Measurements from ENCODE around the gene TRAPPC2B.

TRAPPC2B gene

DNA sequence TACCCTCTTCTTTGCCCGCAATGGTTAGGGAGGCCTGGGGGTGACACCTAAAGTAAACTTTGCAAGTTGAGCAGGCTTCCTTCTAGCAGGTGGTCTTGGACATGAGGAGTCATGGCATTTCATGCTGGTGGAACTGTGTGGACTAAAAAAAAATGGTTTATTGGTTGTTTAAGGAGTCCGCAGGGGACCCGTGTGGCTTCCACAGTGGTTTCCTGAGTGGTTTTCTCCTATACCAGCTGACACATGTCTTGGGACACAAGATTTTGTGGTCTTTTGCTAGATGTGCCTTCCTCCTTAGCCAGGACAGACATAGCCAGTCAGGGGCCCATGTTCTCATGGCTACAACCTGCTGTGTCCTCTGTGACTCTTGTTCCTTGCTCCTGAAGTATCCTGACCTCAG lies 41.6 kb upstream of the TRAPPC2B start:
- TF ChIP-seq, protein P1, sequence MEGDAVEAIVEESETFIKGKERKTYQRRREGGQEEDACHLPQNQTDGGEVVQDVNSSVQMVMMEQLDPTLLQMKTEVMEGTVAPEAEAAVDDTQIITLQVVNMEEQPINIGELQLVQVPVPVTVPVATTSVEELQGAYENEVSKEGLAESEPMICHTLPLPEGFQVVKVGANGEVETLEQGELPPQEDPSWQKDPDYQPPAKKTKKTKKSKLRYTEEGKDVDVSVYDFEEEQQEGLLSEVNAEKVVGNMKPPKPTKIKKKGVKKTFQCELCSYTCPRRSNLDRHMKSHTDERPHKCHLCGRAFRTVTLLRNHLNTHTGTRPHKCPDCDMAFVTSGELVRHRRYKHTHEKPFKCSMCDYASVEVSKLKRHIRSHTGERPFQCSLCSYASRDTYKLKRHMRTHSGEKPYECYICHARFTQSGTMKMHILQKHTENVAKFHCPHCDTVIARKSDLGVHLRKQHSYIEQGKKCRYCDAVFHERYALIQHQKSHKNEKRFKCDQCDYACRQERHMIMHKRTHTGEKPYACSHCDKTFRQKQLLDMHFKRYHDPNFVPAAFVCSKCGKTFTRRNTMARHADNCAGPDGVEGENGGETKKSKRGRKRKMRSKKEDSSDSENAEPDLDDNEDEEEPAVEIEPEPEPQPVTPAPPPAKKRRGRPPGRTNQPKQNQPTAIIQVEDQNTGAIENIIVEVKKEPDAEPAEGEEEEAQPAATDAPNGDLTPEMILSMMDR (IDR thresholded peaks at IDR 0.05) = no peak
- TF ChIP-seq ZFX (IDR thresholded peaks at IDR 0.05; ENCODE audit: borderline replicate concordance) = no peak
- H3K27ac ChIP-seq = no peak overlapping the region

DNA sequence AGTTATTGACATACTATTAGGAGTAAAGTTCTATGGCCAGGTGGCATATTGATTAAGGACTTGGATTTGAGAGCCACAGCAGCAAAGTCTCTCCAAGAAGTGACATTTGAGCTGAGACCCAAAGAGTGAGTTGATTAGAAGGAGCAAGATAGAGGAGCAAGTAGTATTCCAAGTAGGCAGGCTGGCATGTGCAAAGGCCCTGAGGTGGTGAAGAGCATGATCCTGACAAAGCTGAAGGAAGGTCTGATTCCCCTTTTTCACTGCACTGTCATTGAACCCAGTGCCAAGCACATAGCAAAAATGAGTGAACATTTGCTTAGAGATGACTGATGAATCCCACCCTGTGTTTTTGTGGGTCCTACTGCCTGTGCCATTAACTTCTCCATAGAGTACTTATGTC lies 38.4 kb upstream of the TRAPPC2B start:
- no peak overlapping the region for H3K27ac ChIP-seq
- TF ChIP-seq, protein P1 (IDR thresholded peaks at IDR 0.05) = no peak
- no peak for TF ChIP-seq ZFX (IDR thresholded peaks at IDR 0.05; ENCODE audit: borderline replicate concordance)

DNA sequence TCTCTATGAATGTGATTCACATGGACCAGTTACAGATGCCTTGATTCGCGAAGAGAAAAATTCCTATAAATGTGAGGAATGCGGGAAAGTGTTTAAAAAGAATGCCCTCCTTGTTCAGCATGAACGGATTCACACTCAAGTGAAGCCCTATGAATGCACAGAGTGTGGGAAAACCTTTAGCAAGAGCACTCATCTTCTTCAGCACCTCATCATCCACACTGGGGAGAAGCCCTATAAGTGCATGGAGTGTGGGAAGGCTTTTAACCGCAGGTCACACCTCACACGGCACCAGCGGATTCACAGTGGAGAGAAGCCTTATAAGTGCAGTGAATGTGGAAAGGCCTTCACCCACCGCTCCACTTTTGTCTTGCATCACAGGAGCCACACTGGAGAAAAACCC lies 35.4 kb upstream of the TRAPPC2B start:
- TF ChIP-seq, protein P1 (IDR thresholded peaks at IDR 0.05) = no peak
- no peak for TF ChIP-seq ZFX (IDR thresholded peaks at IDR 0.05; ENCODE audit: borderline replicate concordance)
- no peak overlapping the region for H3K27ac ChIP-seq

DNA sequence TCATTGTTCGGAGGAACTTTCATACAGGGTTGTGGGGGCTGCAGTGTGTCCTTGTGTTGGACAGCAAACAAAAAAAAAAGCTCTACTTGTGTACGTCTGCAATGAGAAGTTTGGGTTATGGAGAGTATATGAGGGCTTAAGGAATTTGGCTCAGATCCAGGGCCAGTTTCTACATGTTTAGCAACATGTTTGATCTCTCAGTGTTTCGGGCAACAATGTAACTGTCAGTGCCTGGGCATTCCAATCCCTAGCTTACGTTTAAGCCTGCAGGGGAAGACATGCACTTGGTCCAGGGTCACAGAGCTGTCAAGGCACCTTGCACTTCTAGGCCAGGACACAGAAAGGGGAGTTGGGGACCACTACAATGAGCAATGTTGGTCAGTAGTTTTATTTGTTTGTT lies 29.2 kb upstream of the TRAPPC2B start:
- no peak for TF ChIP-seq ZFX (IDR thresholded peaks at IDR 0.05; ENCODE audit: borderline replicate concordance)
- TF ChIP-seq, protein P1 (IDR thresholded peaks at IDR 0.05) = no peak
- no peak overlapping the region for H3K27ac ChIP-seq

DNA sequence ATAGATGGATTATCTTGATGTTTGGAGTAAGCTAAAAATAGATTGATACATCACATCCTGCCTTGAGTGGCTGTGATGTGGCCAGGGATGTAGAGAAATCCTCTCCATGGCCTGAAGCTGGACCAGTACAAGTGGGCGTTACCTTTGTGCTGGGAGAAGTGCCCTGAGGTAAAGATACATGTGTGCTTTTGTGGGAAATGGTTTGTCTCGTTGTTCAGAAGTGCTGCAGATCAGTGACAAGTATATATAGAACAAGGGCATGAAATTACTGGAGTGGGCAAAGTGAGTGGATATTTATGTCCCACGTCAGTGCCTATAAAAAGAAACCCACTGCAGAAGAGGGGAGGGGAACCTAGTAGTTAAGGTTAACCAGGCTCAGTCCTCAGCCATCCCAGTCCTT lies 24.5 kb upstream of the TRAPPC2B start:
- H3K27ac ChIP-seq = no peak overlapping the region
- no peak for TF ChIP-seq ZFX (IDR thresholded peaks at IDR 0.05; ENCODE audit: borderline replicate concordance)
- TF ChIP-seq, protein P1 (IDR thresholded peaks at IDR 0.05) = no peak

DNA sequence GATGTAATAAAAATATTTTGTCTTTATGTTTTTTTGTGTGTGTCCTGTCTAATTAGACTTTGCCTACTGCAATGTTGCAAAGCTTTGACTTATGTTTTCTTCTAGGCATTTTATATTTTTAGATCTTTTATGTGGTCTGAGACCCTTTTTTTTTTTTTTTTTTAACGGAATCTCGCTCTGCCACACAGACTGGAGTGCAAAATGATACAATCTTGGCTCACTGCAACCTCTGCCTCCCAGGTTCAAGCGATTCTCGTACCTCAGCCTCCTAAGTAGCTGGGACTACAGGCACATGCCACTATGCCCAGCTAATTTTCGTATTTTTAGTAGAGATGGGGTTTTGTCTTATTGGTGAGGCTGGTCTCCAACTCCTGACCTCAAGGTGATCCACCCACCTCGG lies 20.8 kb upstream of the TRAPPC2B start:
- no peak for TF ChIP-seq ZFX (IDR thresholded peaks at IDR 0.05; ENCODE audit: borderline replicate concordance)
- TF ChIP-seq, protein P1 (IDR thresholded peaks at IDR 0.05) = no peak
- no peak overlapping the region for H3K27ac ChIP-seq

DNA sequence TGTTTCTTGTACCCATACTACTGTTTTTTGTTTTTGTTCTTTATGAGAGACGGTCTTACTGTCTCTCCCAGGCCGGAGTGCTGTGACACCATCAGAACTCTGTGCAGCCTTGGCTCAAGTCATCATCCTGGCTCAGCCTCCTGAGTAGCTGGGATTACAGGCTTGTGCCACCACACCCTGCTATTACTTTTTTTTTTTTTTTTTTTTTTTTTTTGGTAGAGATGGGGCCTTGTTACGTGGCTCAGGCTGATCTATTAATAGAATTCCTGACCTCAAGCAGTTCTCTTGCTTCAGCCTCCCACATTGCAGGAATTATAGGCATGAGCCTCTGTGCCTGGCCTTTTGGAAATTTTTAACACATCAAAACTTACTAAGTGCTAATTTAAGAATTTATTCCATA lies 15.2 kb upstream of the TRAPPC2B start:
- H3K27ac ChIP-seq = no peak overlapping the region
- TF ChIP-seq ZFX (IDR thresholded peaks at IDR 0.05; ENCODE audit: borderline replicate concordance) = no peak
- TF ChIP-seq, protein P1 (IDR thresholded peaks at IDR 0.05) = no peak

Data from 22Rv1 (cell line).